HepG2 (cell line): ENCODE data around the gene FCER1G.

Experiments
- ARNT2 ChIP-seq: sonication (generic); formaldehyde crosslinking; IDR thresholded peaks from 2 replicates; pipeline ENCODE4 v1.8.0; 2022; ENCODE audit warnings: mild to moderate bottlenecking, low read depth, missing genetic modification reagents, moderate library complexity
- ERF ChIP-seq: IDR thresholded peaks from 2 replicates; pipeline ENCODE4 v1.6.1; 2018; ENCODE audit warnings: missing biosample characterization, missing genetic modification reagents
- HNRNPL ChIP-seq: fragments of 200-400 bp; formaldehyde crosslinking; IDR thresholded peaks from 2 replicates; pipeline ENCODE4 v1.6.1; 2017; ENCODE audit warnings: mild to moderate bottlenecking, low read depth, low read length
- POLR2A ChIP-seq, 2 experiments: IDR thresholded peaks; 2 replicates each; pipeline ENCODE4 v1.6.1; 2011; ENCODE audit warnings: low read depth in 2 of 2, low read length in 2 of 2, mild to moderate bottlenecking in 1 of 2, moderate library complexity in 1 of 2; ENCODE audit not compliant: insufficient read depth in 1 of 2
- POLR2AphosphoS5 ChIP-seq: IDR thresholded peaks from 2 replicates; pipeline ENCODE4 v1.6.1; 2012; ENCODE audit warnings: low read depth, low read length
- ZNF253 ChIP-seq: sonication (generic); formaldehyde crosslinking; IDR thresholded peaks from 2 replicates; pipeline ENCODE4 v1.8.0; 2022; ENCODE audit warnings: mild to moderate bottlenecking, missing genetic modification reagents, borderline replicate concordance
- ZNF792 ChIP-seq: IDR thresholded peaks from 2 replicates; pipeline ENCODE4 v1.6.1; 2016
- ZNF878 ChIP-seq: sonication (generic); formaldehyde crosslinking; IDR thresholded peaks from 2 replicates; pipeline ENCODE4 v1.8.1; 2023; ENCODE audit warnings: mild to moderate bottlenecking, missing genetic modification reagents, moderate library complexity
- TF ChIP-seq, protein P1 (sequence below): sonication (generic); formaldehyde crosslinking; IDR thresholded peaks from 2 replicates; pipeline ENCODE4 v1.8.1; 2023; ENCODE audit warnings: missing genetic modification reagents, inconsistent platforms, borderline replicate concordance
- TF ChIP-seq, protein P2 (sequence below): sonication (generic); formaldehyde crosslinking; IDR thresholded peaks from 2 replicates; pipeline ENCODE4 v1.5.0; 2020; ENCODE audit warnings: mild to moderate bottlenecking, missing genetic modification reagents, moderate library complexity

DNA sequence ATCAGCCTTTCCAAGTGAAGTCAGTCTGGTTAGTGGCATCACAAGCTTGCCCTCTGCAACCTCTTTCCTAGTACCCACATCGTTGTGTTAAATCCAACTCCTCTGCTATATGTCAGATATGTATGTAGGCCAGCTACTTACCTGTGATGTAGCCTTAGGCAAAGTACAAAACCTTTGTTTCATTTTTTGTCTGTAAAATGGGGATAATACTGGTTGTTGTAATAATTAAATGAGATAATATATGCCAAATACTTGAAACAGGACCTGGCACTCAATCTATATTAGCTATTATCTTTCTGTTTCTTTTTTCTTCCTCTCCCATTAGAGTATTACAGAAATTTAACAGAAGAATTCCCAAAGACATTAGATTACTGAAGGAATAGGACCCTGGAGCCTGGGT lies 44.7 kb downstream of the FCER1G start:
- TF ChIP-seq ZNF253 (CRISPR knock-in tag) (no peak), ZNF792 (CRISPR knock-in tag) (no peak), ARNT2 (CRISPR knock-in tag) (no peak), ERF (CRISPR knock-in tag) (no peak), POLR2AphosphoS5 (no peak), POLR2A (IDR thresholded peaks at IDR 0.05; ENCODE audit: insufficient read depth in 1 of 2, low read depth in 2 of 2, low read length in 2 of 2) (no peak), ZNF878 (CRISPR knock-in tag) (no peak), HNRNPL (no peak)
- TF ChIP-seq, protein P1, sequence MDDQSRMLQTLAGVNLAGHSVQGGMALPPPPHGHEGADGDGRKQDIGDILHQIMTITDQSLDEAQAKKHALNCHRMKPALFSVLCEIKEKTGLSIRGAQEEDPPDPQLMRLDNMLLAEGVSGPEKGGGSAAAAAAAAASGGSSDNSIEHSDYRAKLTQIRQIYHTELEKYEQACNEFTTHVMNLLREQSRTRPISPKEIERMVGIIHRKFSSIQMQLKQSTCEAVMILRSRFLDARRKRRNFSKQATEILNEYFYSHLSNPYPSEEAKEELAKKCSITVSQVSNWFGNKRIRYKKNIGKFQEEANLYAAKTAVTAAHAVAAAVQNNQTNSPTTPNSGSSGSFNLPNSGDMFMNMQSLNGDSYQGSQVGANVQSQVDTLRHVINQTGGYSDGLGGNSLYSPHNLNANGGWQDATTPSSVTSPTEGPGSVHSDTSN (CRISPR knock-in tag) = no peak
- TF ChIP-seq, protein P2, sequence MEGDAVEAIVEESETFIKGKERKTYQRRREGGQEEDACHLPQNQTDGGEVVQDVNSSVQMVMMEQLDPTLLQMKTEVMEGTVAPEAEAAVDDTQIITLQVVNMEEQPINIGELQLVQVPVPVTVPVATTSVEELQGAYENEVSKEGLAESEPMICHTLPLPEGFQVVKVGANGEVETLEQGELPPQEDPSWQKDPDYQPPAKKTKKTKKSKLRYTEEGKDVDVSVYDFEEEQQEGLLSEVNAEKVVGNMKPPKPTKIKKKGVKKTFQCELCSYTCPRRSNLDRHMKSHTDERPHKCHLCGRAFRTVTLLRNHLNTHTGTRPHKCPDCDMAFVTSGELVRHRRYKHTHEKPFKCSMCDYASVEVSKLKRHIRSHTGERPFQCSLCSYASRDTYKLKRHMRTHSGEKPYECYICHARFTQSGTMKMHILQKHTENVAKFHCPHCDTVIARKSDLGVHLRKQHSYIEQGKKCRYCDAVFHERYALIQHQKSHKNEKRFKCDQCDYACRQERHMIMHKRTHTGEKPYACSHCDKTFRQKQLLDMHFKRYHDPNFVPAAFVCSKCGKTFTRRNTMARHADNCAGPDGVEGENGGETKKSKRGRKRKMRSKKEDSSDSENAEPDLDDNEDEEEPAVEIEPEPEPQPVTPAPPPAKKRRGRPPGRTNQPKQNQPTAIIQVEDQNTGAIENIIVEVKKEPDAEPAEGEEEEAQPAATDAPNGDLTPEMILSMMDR (CRISPR knock-in tag) = no peak
